Measurements from ENCODE around the gene SLC4A5. TPM values are rescaled to one million over a fixed set of nuclear protein-coding genes. Genes with fewer than 3 reads are reported as not detected.
"Not testable (repeated sequence)": the region's sequence is repeated elsewhere in the genome, so short reads cannot be mapped to it uniquely, and the experiment has no call there.

SLC4A5 gene
- polyA plus RNA-seq, 2 of the 4 experiments (the other 2 are of a cell fraction): 0.50 to 1.1 TPM

DNA sequence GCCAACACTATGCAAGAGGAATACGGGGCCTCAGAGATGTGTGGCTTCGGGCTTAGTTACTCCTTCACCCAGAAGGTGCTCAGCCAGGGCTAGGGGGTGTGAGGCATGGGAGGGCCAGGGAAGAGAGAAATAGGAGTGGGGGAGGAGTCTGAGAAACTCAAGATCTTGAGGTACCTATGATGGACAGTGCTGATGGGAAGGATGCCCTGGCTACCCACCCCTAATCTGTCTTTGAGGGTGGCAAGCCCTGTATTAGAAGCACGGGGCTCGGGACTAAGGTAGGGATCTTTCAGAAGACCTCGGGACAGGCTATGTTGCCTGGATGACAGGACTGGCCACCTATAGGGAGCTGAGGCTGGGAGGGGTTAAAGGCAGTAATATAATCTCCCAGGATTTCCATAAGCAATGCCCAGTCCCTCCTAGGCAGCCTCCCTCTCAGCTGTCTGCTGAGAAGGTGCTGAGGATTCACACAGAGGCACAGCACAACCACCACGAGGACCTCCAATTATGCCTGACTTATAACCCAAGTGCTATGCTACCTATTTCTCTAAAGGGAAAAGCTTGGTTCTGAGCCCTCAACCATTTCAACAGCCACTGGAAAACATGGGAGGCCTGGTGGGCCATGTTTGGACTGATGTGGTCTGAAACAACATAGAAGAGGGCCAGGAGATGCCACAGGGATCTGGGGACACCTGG is 121.5 kb downstream of the SLC4A5 start:
- CTCF ChIA-PET: no interaction called here
- no peak for DNase-seq (ENCODE audit: low read depth in 1 of 2, low spot score in 1 of 2)
- WGBS (ENCODE audit: missing lambda C conversion rate): 92% methylated on average over 6 of the region's 6 CpGs
- no peak overlapping the region for H3K4me3 ChIP-seq
- FAIRE-seq: no peak
- no peaks in the 10 kb centered on the region for H3K4me1 ChIP-seq
- peak; percentile 6 to 13; a peak in 2 of 6 replicates for ATAC-seq
- no peak overlapping the region for H3K27ac ChIP-seq
- TF ChIP-seq SMC3 (IDR thresholded peaks at IDR 0.05) (no peak), JUN (IDR thresholded peaks at IDR 0.05) (peak in 1 of 2 experiments; percentile 7; a peak in 2 of 5 replicates), HOXA7 (CRISPR knock-in tag; IDR thresholded peaks at IDR 0.05) (0 out of 2 replicates have a peak, but pooled peaks have one; percentile 59), POLR2AphosphoS2 (conservative IDR thresholded peaks at IDR 0.05; ENCODE audit: low read length) (0 out of 2 replicates have a peak, but pooled peaks have one; percentile 50), RCOR1 (IDR thresholded peaks at IDR 0.05; ENCODE audit: low read depth, low read length) (no peak), FOXS1 (CRISPR knock-in tag; IDR thresholded peaks at IDR 0.05) (no peak), NR3C1 (IDR thresholded peaks at IDR 0.05) (no peak), RARB (CRISPR knock-in tag; IDR thresholded peaks at IDR 0.05) (no peak)
- H3K4me2 ChIP-seq: no peak overlapping the region
- POLR2A ChIA-PET: no interaction called here
- H3K9me3 ChIP-seq: no peaks in the 10 kb centered on the region

DNA sequence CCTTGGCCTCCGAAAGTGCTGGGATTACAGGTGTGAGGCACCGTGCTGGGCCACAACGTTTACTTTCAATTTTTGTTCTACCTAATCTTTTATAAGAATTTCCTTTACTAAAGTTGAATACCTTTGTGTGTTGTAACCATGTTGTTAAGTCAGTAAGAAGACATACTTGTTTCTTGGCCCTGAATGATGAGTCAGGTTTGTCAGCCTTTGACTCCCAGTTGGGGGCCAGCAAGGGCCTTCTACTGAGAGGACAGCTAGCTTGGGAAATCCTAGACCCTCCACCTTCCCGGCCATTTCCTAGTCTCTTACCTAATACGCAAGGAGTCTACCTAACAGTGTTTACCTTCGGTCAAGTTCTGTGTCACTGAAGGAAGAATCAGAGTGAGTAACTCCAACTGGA is 122.1 kb downstream of the SLC4A5 start:
- ATAC-seq: no peak
- FAIRE-seq: no peak
- no peak overlapping the region for H3K4me3 ChIP-seq
- no peaks in the 10 kb centered on the region for H3K4me1 ChIP-seq
- ChIA-PET POLR2A (interaction anchor here (0.7 kb wide), 1 partner anchor 159 kb away, joined by 3 read pairs; the partner anchor contains the start of gene DCTN1), CTCF (interaction anchor here (1.3 kb wide), 1 partner anchor 29 kb away, joined by 3 read pairs; no protein-coding TSS in a partner anchor)
- H3K9me3 ChIP-seq: no peaks in the 10 kb centered on the region
- TF ChIP-seq HOXB5 (CRISPR knock-in tag; IDR thresholded peaks at IDR 0.05): no peak
- no peak overlapping the region for H3K4me2 ChIP-seq
- 87% methylated on average over 6 of the region's 6 CpGs for WGBS (ENCODE audit: missing lambda C conversion rate)
- no peak for DNase-seq (ENCODE audit: low read depth in 1 of 2, low spot score in 1 of 2)
- no peak overlapping the region for H3K27ac ChIP-seq

- no peak overlapping the region for H3K4me2 ChIP-seq
- WGBS (ENCODE audit: missing lambda C conversion rate): 90% methylated on average over 5 of the region's 5 CpGs
- no peak for ATAC-seq
Measured at GRCh38 chr2:74219846-74220486, 123.2 kb downstream of the SLC4A5 start.

GRCh38 chr2:74216642-74217041 is 126.6 kb downstream of the SLC4A5 start:
- Histone ChIP-seq H3K4me2 (no peak overlapping the region), H3K4me1 (no peaks in the 10 kb centered on the region), H3K4me3 (no peak overlapping the region), H3K27ac (no peak overlapping the region), H3K9me3 (no peaks in the 10 kb centered on the region)
- CTCF ChIA-PET: interaction anchor here (0.7 to 1.6 kb wide), 5 partner anchors 10 to 68 kb away, joined by 3 to 4 read pairs (median 3); no protein-coding TSS in a partner anchor
- DNase-seq (ENCODE audit: low read depth in 1 of 2, low spot score in 1 of 2): no peak
- TF ChIP-seq BCL3 (IDR thresholded peaks at IDR 0.05) (0 out of 3 replicates have a peak, but pooled peaks have one; percentile 20), CEBPB (IDR thresholded peaks at IDR 0.05) (no peak)
- POLR2A ChIA-PET: interaction anchor here (1.0 to 1.6 kb wide), 5 partner anchors 9 to 38 kb away, joined by 3 to 8 read pairs (median 3); partner anchors contain the start of genes MOB1A and MTHFD2
- WGBS (ENCODE audit: missing lambda C conversion rate): 83% methylated on average over 2 of the region's 2 CpGs
- no peak for ATAC-seq
- no peak for FAIRE-seq

More at GRCh38 chr2:74219846-74220486, 123.2 kb downstream of the SLC4A5 start:
- CTCF ChIA-PET: interaction anchor here (1.3 kb wide), 1 partner anchor 30 kb away, joined by 3 read pairs; no protein-coding TSS in a partner anchor
- POLR2A ChIA-PET: no interaction called here
- Histone ChIP-seq H3K4me1 (no peaks in the 10 kb centered on the region), H3K4me3 (no peak overlapping the region), H3K27ac (no peak overlapping the region), H3K9me3 (no peaks in the 10 kb centered on the region)
- no peak for FAIRE-seq
- TF ChIP-seq KDM5A (IDR thresholded peaks at IDR 0.05) (no peak), POLR2AphosphoS2 (conservative IDR thresholded peaks at IDR 0.05; ENCODE audit: low read length) (0 out of 2 replicates have a peak, but pooled peaks have one; percentile 56), FOSB (CRISPR knock-in tag; IDR thresholded peaks at IDR 0.05) (no peak)
- DNase-seq (ENCODE audit: low read depth in 1 of 2, low spot score in 1 of 2): no peak

- WGBS (ENCODE audit: missing lambda C conversion rate): 94% methylated on average over 6 of the region's 6 CpGs
- ATAC-seq; H3K9me3 ChIP-seq; DNase-seq (ENCODE audit: low read depth in 1 of 2, low spot score in 1 of 2); H3K4me1 ChIP-seq; H3K27ac ChIP-seq; H3K4me3 ChIP-seq; FAIRE-seq; H3K4me2 ChIP-seq: not testable (repeated sequence)
- ChIA-PET POLR2A (interaction anchor here (1.0 to 1.6 kb wide), 5 partner anchors 8 to 37 kb away, joined by 3 to 8 read pairs (median 3); partner anchors contain the start of genes MOB1A and MTHFD2), CTCF (interaction anchor here (1.5 to 1.6 kb wide), 2 partner anchors 12 to 67 kb away, joined by 4 read pairs; no protein-coding TSS in a partner anchor)
Measured at GRCh38 chr2:74215771-74216170, 127.4 kb downstream of the SLC4A5 start.

All from A549 (cell line).